ENCODE measurements around the gene ATP12A.

Gene ATP12A

DNA sequence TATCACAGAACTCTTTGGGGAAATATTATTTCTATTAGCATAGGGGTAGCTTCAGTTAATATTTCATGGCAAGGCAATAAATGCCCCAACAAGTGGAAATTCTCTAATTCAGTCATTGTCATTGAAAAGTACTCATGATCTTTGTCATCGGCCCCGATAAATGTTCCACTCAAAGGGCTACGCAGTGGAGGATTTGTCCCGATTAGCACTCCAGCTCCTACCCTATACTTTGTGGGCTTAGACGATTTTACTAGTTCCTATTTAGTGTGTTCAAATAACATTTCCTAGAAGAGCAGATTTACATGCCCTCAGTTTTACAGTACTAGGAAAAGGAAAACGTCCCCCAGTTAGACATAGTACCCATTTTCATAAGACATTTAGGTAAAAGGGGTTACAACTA, 38.0 kb upstream of the ATP12A start:
- DNase-seq (ENCODE audit: low spot score): no peak
- TF ChIP-seq, protein P1, sequence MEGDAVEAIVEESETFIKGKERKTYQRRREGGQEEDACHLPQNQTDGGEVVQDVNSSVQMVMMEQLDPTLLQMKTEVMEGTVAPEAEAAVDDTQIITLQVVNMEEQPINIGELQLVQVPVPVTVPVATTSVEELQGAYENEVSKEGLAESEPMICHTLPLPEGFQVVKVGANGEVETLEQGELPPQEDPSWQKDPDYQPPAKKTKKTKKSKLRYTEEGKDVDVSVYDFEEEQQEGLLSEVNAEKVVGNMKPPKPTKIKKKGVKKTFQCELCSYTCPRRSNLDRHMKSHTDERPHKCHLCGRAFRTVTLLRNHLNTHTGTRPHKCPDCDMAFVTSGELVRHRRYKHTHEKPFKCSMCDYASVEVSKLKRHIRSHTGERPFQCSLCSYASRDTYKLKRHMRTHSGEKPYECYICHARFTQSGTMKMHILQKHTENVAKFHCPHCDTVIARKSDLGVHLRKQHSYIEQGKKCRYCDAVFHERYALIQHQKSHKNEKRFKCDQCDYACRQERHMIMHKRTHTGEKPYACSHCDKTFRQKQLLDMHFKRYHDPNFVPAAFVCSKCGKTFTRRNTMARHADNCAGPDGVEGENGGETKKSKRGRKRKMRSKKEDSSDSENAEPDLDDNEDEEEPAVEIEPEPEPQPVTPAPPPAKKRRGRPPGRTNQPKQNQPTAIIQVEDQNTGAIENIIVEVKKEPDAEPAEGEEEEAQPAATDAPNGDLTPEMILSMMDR (IDR thresholded peaks at IDR 0.05; ENCODE audit: extremely low read depth, missing control alignments): no peak

DNA sequence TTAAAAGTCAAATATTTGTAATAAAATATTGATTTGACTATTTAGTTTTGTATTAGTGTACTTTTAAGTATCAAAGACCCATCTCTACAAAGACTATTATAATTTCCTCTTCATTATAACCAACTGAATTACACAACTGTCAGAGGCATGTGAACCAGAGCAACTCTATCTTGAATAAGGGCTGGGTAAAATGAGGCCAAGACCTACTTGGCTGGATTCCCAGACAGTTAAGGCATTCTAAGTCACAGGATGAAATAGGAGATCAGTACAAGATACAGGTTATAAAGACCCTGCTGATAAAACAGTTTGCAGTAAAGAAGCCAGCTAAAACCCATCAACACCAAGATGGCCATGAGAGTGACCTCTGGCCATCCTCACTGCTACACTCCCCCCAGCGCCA, 36.2 kb upstream of the ATP12A start:
- TF ChIP-seq, protein P1 (IDR thresholded peaks at IDR 0.05; ENCODE audit: extremely low read depth, missing control alignments): no peak
- no peak for DNase-seq (ENCODE audit: low spot score)

DNA sequence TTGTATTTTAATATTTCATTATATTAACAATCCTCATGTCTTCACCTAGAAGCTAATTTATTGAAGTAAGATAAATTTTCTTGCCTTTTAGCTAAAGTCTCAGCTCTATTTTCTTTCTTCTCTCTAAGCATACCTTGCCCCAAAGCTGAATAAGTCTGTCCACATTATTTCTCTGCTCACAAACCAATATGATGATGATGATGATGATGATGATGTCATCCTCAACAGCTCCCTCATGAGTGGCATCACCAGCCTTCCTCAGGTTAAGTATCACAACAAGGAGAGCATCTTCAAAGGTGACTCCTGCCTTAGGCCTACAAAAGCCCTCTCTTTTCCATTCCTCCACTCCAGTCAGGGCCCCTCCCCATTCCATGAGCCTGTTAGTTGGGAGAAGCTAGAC, 31.9 kb upstream of the ATP12A start:
- TF ChIP-seq, protein P1 (IDR thresholded peaks at IDR 0.05; ENCODE audit: extremely low read depth, missing control alignments): no peak
- no peak for DNase-seq (ENCODE audit: low spot score)

DNA sequence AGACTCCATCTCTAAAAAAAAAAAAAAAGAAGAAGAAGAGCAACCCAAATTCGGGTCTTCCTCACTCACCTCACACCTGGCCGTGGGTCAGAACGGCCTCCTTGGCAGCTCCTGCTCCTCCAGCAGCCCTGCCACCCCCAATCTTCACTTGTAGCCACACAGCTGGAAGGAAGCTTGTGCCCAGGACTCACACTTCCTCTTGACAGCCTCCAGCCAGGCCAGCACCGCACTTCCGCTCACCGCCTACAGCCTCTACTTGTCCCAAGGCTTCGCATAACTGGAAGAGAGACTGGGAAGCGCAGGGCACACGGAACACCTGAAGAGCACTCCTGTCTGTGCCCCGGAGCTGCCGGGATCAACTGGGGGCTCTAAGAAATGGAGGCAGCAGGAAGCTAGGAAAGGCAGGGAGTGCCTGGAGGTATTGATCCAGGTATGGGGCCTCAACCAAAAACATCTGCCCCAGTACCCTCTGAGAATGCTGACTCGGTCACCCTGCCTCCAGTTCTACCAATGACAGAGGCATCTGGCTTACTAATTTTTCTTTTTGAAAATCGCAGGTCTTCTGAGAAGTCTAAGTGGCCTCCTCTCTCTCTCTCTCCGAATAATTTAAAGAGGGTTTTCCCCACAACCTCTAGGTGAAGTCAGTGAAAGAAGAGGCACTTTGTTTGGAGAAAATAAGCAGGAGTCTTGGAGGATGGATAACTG, 31.1 kb upstream of the ATP12A start:
- no peak for DNase-seq (ENCODE audit: low spot score)
- TF ChIP-seq, protein P1 (IDR thresholded peaks at IDR 0.05; ENCODE audit: extremely low read depth, missing control alignments): no peak

DNA sequence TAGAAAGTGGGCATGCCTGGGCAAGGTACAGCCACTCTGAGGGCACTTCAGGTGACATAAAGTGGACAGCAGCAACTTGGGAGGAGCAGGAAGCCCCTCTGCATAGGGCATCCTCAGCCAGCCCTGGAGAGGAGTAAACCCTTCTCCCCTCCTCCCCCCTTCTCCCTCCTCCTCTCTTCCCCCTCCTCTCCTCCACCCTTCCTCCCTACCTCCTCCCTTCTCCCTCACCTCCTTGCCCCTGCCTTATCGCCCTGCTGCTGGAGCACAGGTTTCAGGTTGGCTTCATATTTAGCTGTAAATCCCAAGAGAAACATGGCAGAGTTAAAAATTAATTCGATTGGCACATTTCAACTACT, 30.5 kb upstream of the ATP12A start:
- no peak for DNase-seq (ENCODE audit: low spot score)
- TF ChIP-seq, protein P1 (IDR thresholded peaks at IDR 0.05; ENCODE audit: extremely low read depth, missing control alignments): no peak

DNA sequence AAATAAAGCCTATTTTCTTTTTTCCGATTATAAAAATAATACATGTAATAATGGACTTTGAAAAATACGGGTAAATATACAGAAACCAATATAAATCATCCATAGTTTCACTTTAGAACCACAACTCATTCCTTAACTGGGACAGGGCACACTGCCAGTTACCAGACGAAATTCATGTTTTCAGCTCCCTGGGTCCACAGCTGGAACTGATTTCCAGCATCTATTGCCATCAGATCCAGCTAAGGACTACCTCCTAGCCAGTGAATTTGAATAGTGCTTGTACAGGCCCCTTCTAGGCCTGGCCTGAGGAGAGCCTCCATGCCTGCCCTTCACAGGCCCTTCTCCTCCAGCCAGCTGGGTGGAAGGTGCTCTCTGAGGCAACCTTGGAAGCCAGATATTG, 30.0 kb upstream of the ATP12A start:
- no peak for DNase-seq (ENCODE audit: low spot score)
- TF ChIP-seq, protein P1 (IDR thresholded peaks at IDR 0.05; ENCODE audit: extremely low read depth, missing control alignments): no peak

DNA sequence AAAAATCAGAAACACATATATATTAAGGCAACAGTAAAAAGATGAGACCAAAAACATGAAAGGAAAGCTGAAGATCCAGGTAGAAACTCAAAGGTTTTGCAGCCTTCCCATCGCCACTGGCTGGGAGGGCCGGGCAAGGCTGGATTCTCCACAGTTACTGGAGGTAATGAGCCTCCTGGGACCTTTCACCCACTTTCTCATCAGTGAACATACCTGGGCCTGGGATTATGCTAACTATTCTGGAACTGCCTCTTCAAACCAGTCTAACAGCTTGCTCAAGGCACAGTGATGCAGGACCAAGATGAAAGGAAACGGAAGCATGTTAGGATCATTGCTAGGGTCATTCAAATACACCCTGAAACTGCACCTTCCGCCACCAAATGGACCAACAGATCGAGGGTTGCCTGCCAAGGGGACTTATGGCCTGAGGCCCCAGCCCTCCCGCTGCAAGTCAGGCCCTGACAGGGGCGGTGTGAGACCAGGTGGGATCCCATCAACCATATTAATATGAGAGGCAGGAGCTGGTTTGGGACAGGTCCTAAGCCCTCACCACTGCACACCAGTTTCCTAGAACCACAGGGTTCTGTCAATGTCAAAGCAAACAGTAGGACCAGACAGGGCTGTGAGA, 28.4 kb upstream of the ATP12A start:
- TF ChIP-seq, protein P1 (IDR thresholded peaks at IDR 0.05; ENCODE audit: extremely low read depth, missing control alignments): no peak

More for the DNA sequence above, 28.4 kb upstream of the ATP12A start:
- no peak for DNase-seq (ENCODE audit: low spot score)

All from GM20000 (cell line).